Fibroblast of skin of left quadriceps (primary cell): ENCODE data around the gene SSBP2.

Source experiments
- DNase-seq, 2 experiments: peaks; one replicate each; pipeline ENCODE4 v3.0.0-alpha.2; 2013; ENCODE audit warnings: low read depth in 2 of 2

The SSBP2 gene

DNA sequence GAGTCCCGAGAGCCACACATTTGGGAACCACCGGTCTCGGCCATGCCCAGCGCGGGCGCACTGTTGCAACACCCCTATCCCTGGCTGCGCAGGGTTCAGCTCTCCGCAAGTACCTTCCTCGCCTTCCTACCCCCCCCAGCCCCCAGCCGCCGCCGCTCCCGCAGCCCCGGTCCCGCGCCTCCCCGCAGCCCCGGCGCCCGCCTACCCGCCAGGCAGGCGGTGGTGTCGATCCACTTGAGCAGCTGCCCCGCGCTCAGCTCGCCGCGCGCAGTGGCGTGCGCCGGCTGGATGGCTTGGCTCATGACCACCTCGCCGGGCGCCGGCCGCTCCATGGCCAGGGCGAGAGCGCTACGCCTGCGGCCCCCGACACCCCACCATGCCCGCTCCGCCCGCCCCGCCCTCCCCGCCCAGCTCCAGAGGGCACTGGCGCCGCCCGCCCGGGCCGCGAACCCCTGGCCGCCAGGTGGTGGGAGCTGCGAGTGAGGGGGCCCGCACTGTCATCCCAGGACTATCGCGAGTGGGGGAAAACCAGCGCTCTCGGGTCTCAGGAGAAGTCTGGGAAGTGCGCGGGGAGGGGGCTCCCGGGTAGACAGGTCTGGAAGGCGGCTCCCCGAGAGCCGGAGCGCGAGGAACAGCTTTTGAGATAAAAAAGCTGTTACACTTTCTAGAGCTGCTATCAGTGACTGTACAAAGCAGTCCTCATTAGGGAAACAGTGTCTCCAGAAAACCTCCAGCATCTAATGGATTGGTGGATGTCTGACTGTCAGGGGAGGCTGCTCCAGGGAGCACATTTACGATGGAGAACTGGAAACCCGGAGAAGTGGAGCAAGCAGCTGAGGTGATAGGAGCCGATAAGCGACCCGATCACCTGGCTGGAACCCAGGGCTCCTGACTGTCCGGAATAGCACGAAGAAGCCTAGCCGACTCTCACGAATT, 356.8 kb downstream of the SSBP2 start, which contains the start of gene ACOT12:
Gene ACOT12 (minus strand): TSS at position 352 of the 936 bp plus-strand sequence. CDS start 20 bp downstream, at position 332.
- DNase-seq: no peak

DNA sequence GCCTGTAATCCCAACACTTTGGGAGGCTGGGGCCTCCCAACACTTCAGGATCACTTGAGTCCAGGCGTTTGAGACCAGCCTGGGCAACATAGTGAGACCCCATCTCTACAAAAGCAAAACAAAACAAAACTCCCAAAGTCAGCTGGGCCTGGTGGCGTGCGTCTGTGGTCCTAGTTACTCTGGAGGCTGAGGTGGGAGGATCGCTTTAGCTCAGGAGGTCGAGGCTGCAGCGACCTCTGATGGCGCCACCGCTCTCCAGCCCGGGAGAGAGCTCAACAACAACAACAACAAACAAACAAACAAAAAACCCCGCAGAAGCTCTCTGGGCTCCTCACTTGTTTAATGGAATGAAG, 357.5 kb downstream of the SSBP2 start:
- DNase-seq: no peak

DNA sequence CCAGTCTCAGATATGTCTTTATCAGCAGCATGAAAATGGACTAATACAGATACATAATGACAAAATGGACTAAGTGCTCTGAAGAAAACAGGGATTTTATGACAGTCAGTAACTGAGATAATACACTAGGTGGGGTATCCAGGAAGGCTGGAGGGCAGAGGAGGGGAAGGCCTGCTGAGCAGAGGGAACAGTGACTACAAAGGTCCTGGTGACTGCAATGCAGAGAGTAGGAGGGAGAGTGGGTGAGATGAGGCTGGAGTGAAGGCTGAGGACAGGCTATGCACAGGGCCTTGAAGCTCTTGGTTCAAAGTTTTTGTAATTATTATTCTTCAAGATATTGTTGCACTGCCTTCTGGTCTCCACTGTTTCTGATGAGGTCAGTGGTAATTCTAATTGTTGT, 361.9 kb downstream of the SSBP2 start:
- DNase-seq: no peak

DNA sequence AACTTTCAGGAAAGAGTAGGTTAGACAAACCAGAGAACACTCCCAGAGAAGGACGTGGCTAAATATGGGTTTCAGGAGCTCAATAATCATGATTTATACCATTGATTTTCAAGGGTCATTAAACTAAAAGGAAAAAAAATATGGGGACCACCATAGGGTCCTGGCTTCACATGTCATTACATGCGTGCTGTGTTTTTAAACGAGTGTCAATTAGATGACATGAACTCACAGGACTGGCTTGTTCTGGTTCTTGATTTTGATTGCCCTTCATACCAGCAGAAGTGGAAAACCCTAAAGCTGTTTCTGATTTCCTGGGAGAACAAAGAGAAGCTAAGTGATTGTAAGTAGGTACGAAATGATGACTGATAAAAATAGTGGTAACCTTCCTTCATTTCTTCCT, 362.7 kb downstream of the SSBP2 start:
- no peak for DNase-seq

DNA sequence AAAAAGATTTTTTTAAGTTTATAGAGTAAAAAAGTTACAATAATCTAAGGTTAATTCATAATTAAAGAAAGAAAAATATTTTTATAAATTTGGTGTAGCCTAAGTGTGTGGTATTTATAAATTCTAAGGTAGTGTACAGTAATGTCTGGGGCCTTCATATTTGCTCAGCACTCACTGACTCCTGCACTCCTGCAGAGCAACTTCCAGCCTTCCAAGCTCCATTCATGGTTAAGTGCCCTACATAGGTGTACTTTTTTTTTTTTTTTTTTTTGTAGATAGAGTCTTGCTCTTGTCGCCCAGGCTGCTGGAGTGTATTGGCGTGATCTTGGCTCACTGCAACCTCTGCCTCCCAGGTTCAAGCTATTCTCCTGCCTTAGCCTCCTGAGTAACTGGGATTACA, 367.0 kb downstream of the SSBP2 start:
- DNase-seq: no peak

DNA sequence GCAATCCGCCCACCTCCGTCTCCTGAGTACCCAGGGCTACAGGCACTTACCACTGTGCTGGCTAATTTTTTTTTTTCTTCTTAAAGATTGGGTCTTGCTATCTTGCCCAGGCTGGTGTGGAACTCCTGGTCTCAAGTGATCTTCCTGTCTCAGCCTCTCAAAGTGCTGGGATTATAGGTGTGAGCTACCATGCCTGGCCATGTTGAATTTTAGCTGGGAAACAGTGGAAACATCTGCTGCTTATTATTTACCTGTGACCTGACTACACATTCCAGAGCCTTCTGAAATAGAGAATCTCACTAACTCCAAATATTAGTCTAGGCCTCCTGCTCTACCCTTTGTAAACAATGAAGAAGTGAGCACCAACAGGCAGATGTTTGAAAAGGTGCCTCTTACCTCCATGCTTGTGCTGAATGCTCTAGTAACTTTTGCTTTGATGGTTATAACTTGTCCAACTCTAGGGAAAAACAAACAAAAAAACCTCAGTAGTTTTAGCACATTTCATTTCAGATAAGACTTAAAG, 379.5 kb downstream of the SSBP2 start:
- no peak for DNase-seq

DNA sequence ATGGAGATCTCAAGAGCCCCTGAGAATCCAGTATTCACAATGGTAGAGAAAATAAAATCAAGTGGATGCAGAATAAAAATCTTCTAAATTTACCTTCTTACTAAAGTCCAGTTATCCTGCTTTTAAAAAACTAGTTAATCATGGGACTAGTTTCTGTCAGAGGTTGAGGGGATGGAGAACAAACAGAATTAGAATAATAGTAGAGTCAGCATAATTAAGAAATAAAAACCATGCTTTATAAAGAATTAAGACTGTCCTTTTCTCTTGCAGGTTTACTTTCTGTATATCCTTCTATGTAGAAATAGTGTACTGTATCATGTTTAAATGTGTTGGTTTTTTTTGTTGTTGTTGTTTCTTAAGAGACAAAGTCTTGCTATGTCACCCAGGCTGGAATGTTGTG, 380.0 kb downstream of the SSBP2 start:
- no peak for DNase-seq

DNA sequence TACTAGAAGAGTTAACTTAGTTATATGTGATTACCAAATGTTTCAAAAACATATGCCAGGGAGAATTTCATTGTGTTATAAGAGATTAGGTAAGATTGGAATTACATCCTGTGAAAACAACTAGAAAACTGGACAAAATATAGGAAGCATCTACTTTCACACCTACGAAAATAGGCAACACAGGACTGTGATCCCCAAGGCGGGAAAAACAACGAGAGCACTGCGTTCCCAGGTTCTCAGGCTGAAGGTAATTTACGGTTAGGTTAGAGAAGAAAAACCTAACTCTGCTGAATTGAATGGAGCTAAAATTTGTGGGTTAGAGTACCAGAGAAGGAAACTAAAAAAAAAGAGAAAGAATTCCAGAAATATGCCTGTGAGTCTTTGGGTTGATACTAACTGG, 385.4 kb downstream of the SSBP2 start:
- no peak for DNase-seq

DNA sequence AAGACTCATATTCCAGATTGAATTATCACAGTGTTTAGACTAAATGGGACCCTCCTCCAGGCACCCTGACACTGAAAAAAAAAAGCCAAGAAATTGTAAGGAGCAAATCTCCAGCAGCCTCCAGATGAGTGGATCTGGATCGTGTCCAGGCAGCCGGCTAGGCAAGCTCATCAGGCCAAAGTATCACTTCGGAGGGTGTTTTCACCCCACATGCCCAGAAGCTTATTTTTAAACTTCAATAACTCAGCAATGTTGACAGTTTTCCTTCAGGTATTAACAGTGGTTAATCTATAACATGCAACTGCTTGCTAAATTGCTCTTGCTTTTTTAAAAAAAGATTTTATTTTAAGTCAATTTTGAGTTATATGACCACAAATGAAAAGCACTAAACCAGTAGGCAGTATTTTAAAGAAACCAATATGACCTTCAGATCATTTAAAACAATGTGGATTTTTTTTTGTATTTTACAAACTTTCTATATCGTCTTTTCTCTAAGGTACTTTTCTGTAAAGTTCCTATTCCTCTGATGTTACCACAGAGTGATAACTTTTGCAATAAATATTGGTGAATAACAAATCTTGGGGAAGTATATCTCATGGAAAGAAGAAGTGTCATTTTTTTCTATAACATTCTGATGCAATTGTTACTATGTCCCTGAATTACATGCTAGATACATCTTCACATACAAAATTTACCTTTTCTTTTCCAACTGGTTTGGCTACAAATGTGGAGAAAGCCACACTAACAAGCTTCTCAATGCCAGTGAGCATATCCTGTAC, 387.6 kb downstream of the SSBP2 start:
- no peak for DNase-seq
